GM21717 (cell line): Measurements from ENCODE around the gene FANCI.

ENCODE experiments used
- ATAC-seq: cut with Tn5 transposase; IDR thresholded peaks from one replicate; pipeline ENCODE4 v1.9.1; 2021; ENCODE audit warnings: mild to moderate bottlenecking, moderate library complexity; ENCODE audit not compliant: unreplicated experiment

The FANCI gene

DNA sequence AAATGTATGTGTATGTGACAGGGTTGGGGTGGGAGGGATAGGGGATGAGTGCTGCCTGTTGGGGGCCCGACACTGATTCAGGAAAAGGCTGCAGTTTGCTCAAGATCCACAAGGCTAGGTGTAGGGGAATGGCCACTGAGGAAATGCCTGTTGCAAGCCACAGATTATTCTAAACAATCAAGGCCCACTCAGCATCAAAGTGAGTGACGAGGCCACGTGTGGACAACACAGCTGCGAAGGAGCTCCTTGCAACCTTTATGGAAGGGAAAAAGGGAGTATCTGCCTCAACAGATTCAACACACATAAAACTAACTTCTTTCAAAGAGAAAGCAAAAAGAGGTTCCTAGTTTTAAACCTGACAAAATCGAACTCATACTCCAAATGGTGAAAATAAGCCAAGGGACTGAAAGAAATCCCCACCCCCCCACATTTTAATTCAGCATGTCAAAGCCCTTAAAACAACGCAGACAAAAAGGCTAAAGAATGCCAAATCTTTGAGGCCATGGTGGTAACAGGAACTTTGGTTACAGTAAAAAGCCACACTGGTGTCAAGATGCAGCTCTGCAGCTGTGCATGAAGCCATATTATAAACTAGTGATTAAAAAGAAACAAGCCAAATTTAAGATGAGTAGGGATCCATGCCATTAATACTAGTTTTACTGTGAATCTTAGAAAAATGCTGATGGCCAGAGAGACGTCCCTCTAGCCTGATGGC, 87.3 kb downstream of the FANCI start:
- no peak for ATAC-seq

DNA sequence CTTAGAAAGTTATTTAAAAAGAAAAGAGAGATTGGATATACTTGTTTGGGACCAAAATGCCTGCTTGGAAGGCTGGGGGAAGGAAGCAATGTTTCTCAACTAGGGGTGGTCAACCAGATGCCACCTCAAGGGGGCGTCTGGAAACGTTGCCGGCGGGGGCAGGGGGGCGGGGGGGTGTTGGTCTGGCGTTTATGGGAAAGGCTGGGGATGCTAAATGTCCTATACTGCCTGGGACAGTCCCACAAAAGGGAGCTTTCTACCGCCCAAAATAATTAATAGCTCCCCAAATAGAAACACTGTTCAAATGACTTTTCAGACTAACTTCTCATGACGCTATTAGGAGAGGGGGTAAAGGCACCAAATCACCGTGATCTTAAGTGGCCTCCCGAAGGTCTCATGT, 88.7 kb downstream of the FANCI start:
- no peak for ATAC-seq

DNA sequence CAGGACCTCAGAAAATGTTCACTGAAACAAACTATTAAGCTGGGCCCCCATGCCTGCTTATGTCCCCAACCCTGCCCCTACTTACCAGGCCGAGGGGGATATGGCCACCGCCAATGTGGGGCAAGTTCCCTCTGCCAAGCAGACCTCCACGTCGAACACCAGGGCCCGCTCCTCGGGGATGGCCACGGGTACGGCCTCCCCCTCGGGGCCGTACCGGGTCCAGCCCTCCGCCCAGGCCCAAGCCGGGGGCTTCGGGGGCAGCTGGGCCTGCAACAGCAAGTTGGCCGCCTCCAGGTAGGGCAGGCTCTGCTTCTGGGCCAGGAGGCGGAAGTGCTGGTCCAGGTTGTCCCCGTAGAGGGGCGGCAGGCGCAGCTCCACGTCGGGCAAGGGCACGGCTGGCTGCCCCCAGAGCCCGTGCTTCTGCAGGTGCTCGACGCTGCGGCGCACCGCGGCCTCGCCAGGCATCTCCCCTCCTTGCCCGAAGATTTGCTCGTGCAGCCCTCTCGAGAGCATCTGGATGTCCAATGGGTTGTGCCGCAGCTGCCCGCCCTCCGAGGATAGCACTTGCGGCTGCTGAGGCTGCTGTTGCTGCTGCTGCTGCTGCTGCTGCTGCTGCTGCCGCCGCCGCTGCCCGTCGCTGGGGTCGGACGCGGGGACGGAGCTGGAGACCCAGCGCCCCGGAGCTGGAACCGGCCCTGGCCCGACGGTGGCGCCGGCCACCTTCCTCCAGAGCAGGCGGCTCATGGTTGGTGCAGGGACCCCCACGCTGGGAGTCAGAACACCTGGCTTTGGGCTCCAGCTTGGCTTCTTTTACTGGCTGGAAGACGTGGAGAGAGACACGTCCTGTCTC, 89.5 kb downstream of the FANCI start:
- no peak for ATAC-seq

DNA sequence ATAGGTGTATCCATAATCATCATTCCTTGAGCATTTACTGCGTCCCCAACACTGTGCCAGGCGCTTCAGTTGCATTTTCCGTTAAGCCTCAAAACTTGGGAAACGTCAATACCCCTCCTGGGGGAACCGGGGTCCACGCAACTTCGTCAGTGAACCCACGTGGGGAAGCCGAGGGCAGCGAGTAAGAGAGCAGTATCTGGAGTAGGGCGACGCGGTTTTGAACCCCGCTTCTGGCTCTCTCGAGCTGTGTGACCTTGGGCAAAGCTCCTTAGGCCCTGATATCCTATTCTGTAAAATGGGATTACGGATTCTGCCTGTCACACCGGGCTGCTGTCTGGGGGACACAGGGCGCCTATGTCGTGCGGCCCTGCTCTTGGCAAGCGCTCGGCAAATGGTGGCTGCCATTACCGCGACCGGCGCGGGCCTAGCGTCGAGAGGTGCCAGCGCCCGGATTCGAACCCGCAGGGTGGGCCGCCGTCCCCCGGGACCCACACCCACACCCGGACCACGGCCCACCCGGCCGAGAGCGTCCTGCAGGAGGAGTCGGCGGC, 90.3 kb downstream of the FANCI start:
- ATAC-seq: no peak

DNA sequence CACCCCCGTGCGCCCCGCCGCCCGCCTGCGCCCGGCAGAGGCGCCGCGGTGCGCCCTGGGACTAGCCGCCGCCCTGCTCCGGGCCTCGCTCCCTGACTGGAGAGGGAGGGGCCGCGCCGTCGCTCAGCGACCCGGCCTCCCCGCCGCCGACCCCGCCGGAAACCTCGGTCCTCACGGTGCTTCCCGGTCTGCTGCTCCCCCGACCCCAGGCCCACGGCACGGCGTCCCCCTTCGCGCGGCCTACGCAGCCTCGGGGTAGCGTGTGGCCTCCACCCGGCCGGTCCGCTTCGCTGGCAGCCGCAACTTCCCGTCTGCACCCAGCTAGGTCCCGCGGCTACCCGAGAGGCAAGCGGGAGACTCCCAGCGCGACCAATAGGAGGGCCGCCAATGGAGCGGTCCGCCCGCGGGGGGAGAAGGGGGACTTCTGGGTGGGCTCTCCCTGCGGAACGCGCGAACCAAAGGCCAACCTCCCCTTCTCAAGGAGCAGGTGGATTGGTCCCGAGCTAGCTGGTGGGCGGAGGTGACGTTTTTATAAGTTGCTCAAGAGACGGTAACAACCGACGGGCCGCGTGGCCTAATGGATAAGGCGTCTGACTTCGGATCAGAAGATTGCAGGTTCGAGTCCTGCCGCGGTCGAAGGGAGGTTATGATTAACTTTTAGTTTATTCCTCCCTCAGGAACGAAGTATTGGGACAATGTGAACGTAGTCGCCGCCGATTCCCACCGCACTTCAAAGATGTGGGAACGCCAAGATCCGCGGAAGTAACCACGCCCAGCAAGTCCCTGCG, 90.9 kb downstream of the FANCI start, which contains the start of gene POLG:
Gene POLG (minus strand): TSS at position 315 of the 788 bp plus-strand sequence. CDS start 1,070 bp downstream, outside the sequence.
- ATAC-seq: peak; percentile 88

DNA sequence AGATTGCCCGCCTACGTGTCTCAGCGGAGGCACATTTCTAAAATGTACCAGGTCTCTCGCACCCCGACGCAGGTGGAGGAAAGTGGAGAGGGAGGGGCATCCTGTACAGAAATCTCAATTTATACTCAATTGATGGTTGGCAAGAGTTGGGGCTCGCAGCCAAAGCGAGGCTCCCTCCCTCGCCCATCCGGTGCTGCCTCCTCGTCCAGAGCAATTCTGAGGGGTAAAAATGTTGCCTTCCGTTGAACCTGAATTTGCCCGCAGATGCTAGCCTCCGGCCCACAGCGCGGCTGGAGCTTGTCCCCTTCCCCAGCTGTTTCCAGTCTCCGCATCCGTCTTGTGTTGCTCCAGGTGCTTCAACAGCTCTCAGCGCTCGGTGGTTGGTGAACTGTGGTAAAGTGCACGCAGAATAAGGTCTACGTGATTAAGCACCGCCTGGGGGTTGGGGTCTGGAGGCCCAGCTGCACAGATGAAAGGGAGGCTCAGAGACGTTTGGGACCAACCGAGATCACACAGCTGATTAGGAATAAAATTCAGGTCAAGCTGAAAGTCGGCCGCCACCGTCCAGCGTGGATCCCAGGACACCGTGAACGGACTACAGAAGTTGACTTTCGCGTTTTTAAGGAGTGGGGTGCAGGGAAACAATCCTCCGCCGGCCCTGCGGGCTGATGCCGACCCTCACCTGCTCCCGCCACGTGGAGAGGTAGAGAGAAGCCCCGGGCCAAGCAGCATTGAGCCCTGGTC, 91.7 kb downstream of the FANCI start:
- ATAC-seq: peak; percentile 2

DNA sequence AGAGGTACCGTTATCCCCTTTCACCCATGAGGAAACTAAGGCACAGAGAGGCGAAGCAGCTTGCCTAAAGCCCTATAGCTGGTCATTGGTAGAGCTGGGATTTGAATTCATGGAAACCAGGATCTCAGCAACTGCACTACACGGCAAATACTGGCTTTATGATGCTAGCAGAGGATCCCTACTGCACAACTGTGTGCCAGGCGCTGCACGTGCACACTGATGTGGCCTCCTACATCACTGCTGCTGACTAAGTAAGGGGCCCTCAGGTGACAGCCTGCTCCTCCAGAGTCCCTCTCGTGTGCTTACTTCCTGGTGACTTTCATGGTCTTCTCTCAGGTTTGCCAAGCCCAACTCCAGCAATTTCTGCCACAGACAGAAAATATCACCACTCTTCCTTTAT, 94.3 kb downstream of the FANCI start:
- no peak for ATAC-seq

DNA sequence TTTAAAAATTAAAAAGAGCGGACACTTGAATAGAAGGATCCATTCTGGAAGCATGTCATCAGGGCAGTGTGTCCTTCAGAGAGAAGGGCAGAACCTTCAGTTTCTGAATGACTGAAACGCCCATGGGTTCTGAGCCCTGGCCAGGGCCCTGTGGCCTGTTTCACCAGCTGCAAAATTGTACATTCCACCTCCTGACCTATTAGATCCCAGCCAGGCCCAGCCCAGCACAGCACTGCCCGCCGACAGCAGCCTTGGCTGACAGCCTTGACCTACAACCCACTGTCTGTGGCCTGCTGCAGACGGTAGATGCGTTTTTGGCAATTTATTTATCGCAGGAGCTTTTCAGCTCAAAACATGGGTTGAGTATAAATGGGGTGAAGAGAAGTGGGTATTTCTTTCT, 96.8 kb downstream of the FANCI start:
- no peak for ATAC-seq

DNA sequence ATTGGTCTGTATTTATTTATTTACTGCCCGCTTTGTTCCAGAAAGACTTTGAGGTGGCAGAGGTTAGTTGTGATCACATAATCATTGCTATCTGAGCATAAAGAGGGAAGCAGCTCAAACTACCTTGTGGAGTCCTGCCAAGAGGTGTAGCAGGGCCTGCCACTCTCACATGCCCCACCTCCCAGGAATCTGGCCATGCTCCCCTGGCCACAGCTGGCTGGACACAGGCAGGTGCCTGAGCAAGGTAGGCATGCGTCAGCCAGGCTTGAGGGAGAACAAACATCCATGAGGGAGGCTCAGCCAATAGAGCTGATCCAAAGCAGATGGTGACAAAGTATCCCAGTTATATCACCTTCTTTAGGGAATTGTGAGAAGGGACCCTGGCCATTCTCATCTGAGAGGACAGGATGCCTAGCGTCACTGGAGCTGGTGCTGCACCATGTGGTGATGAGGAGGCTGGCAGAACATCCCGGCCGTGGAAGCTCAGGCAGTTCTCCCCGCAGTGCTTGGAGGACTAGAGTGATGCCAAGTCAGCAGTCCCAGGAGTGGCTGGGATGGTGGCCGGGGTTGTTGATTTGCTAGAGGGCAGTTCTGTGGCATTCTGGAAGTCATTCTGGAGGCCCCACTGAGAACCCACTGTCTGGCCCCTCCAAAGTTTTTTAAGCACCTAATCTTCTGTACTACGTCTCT, 97.7 kb downstream of the FANCI start:
- no peak for ATAC-seq

DNA sequence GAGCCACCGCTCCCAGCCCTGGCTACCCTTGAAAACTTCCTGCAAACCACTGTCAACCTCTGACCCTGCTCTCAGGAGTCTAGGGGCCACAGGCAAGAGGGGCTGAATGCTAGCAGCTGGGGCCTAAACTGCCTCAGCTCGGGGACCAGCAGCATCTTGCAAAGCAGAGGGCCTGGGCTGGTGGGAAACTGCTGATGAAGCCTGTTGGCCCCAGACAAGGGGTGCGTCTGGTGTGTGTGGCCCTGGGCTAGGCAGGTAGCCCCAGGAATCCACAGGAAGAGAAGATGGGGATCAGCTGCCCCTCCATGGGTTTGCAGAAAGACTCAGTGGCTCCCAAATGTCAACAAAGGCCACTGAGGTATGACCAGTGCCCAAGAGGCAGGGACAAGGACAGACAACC, 99.1 kb downstream of the FANCI start:
- ATAC-seq: no peak

DNA sequence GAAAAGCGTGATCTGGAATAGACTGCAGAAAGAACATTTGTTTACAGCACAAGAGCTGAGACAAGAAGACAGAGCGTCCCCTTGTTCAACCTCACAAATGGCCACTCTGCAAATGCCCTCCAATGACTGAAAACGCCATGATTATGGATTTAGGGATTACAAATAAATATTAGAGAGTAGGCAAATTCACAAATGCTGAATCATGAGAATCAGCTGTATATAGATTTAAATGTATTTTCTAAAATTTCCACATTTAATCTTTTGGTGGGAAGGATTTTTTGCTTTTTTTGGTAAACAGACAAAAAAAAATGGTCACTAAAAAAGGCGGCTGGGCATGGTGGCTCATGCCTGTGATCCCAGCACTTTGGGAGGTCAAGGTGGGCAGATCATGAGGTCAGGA, 101.5 kb downstream of the FANCI start:
- ATAC-seq: no peak

DNA sequence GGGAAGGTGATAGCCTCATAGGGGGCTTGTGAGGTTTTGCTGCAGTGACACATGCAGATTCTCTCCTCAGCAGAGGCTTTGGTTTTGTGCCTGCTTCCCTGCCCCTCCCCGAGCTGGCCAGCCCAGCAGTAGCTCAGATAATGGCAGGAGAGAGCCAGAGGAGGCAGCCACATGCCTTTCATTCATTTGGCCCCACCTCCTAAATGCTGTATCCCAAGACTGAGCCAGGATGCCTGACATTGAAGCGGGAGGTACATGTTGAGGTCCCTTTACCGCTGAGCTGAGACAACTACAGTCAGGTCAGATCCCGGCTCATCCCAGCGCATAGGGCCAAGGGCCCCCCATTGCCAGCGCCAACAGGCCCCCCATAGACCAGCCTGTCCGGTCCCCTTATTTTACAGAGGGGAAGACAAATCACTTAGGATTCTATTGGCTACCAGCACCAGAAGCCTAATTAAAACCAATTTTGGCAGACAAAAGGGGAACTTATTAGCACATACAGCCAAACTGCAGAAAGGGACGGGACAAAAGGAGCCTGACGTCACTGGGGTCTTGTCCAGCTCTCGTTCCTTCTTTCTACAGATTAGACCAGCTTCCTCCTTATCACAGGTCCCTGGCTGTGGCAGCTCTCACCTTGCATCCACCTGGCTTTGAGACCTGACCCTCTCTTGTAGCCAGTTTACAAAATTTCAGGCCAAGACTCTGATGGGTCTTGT, 102.9 kb downstream of the FANCI start:
- ATAC-seq: no peak

DNA sequence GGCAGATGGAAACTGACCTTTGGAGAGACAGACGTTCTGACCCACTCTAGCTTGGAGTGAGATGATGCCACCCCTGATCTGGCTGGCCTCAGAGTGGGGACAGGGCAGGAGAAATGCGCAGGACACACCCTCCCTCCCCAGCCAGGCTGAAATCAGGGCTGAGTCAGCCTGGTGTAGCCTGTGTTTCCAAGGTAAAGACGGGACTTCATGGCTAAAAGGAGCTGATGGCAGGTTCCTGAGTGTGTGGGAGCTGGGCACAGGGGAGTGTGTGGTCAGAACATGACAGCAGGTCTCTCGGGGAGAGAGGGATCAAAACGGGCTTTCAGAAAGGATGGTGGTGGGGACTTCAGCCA, 105.4 kb downstream of the FANCI start:
- ATAC-seq: no peak

DNA sequence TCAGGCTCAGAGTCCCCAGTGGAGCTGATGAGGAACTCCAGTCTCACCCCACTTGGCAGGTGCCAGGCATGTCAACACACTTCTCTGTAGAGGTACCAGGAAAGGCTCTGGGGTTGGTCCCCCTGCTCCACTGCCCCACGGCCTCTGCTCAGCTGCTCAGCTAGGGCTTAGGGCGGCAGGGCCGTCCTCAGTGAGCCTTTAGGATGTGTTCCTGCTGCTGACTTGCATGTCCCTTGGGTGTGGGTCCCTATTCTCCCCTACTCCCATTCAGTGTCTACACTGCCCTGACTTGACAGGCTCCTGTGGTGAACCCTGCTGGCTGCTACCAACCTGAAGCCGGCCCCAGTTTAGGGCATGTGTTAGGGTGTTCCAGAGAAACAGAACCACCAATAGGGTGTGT, 108.7 kb downstream of the FANCI start:
- no peak for ATAC-seq

DNA sequence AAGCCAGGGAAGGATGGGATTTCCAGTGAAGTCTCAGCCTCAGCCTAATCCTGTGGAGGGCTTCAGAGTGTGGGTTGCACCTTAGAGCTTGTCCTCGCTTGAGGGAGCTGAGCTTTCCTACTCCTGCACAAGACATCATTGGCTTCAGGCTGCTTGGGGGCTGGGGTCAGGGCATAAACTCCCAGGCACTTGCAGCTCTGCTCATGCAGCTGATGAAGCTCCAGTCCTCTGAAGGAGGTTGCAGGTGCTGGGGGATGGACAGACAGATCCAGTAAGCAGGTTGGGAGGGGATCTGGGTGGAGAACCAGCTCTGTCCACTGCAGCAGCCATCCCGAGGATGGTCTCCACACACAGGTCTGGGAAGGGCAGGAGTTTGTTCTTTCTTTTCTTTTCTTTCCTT, 110.2 kb downstream of the FANCI start:
- ATAC-seq: no peak

DNA sequence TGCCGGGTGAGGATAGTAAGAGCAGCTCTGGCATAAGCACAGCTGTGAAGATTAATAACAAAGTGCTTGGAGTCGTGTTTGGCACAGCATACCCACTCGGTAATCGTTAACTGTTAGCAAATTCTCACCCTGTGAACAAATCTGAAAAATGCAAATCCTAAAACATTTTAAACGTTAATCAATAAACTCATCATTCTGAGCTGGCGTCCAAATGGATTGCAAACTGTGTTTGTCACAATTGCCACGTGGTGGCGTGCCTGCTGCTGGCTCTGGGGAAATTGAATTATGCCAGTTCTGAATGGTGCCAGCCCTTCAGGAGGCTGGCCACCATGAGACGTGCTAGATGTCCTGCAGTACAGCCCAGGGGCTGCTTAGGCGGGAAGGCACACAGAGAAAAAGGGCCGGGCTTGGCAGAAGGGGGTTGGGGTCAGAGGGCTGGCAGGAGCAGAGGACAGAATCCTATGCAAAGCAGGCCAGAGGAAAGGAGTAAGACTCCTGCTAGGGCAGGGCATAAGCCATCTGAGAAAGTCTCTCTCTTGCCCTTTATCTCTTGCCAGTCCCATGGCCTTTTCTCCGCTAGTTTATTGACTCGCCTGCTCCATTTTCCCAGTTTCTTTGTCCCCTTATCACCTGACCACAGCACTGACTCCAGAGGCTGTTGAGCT, 113.0 kb downstream of the FANCI start:
- no peak for ATAC-seq

DNA sequence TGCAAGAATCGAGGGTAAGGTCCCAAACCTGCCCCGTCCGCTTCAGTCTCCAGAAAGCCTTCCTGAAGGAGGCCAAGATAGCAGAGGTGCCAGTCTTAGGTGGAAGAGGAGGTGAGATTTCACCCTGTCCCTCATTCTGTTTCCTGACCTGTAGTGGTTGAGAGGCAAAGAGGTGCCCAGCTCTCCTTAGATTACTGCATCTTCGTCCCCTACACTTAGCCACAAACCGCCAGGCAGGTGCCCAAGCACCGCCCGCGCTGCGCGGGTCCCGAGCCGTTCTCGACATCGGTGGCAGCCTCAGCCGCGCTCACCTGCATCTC, 114.6 kb downstream of the FANCI start:
- ATAC-seq: no peak

DNA sequence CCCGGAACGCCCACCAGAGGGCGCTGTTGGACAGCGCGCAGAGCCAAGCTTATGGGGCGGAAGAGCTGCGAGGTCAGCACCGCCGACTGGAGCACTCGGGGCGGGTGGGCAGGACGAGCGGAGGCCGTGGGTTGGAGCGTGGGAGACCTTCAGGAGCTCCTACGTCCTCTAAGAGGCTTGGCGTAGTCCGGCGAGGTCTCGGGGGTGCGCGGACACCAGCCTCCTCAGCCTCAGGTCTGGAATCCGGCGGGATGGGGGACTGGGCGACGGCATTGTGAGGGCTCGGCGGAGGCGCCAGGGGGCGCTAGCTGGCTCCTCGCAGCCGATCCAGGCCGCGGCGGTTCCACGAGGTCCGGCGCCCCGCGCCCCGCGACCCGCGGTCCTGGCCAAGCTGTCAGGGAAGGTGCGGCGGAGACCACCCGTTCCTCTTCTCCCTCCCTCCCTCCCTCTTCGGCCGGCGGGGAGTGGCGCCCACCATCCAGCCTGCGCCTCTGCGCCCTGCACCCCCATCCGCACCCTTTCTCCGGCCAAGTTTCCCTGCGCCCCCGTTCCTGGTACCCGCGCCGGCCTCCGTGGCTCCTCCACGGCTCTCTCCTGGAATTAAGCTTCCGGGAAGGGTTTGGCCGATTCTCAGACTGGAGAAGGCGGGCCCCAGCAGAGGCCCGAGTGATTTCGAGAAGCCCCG, 115.1 kb downstream of the FANCI start:
- ATAC-seq: peak; percentile 85
